ENCODE measurements around the gene ADRM1.

The ADRM1 gene

DNA sequence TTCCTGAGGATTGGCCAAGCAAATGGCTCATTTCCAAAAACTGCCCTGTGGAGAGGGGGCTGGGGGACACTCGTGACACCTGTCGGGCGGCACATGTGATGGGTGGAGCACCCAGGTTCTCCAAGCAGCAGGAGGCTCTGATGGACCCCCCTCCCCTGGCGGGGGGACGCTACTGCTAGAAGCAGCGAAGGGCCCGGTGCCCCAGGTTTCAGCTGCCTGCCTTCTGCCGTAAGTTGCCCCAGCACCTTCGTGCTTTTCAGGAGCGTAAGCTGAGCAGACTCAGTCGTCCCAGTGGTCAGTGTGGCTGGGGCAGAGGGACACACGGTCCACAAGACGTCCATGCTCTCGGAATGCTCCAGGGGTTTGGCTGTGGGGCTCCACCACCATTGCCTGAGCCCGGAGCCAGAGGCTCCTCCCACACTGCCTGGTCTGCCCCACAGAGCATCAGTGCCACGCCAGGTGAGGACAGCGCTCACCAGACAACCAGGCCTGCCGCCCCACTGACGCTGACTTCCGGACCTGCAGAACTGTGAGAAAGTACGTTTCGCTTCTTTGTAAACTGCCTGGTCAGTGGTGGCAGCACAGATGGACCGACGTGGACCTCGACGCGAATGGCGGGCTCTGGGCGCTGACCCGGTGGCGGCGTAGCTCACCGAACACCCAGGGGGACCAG, 4.1 kb upstream of the ADRM1 start:
- DNase-seq (ENCODE audit: low read depth in 2 of 2), result no peak

GRCh38 chr20:62299666-62300236, 3.0 kb upstream of the ADRM1 start:
- DNase-seq (ENCODE audit: low read depth in 2 of 2), result no peak

DNA sequence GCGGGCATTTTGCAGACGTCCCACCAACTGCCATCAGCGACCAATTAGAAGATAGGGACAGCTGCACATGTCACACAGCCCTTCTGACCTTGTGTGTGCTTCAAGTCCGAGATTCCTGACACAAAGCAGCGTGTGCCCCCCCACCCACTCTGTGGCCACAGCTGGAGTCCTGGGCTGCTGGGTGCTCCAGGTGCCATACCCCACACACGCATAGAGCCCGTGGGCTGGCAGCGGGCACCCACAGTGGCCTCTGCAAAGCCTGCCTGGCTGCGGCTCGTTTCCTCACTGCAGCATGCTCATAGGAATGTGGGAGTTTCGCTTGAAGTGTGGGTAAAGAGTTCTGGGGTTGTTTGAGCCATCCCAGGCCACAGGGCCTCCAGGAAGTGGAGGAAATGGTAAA, 2.5 kb upstream of the ADRM1 start:
- no peak for DNase-seq (ENCODE audit: low read depth in 2 of 2)

DNA sequence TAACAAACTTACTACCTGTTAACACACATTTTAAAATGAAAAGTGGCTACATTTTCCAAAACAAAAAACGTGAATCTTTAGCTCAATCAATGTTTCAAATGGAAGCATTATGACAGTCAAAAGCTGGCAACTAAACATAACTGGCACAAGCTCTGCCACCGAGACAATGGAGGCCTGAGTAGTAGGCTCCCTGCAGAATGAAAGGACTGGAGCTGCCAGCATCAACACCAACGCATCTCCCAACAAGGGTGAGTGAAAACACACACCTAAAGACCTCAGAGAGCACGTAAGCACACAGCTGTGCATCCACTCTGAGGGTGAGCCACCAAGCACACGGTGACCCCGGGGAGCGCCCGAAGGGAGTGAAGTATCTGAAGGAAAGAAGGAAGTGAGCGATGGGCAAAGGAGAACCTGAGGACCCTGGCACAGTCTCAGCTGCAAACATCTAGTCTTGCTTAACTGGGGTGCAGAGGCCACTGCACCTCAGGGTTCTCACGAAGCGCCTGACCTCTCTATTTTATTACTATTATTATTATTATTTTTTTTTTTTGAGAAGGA, 1.6 kb upstream of the ADRM1 start:
- no peak for DNase-seq (ENCODE audit: low read depth in 2 of 2)

DNA sequence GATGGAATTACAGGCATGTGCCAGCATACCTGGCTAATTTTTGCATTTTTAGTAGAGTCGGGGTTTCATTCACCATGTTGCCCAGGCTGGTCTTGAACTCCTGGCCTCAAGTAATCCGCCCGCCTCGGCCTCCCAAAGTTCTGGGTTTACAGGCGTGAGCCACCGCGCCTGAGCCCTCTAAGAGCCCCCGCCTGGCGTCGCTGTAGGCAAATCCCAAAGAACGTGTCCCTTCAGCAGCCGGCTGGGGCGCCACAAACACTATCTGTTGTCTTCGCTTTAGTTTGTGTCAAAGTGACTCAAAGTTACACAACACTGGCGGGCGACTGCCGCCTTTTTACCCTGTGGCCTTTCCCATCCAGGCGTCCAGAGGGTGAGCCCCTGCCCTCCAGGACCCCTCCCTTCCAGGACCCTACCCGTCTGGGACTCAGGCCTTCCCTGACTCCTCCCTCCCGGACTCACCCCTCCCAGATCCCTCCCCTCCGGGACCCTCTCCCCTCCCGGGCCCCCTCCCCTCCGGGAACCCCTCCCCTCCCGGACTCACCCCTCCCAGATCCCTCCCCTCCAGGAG, 940 bp upstream of the ADRM1 start:
- peak; percentile 79 to 85 for DNase-seq (ENCODE audit: low read depth in 2 of 2)

DNA sequence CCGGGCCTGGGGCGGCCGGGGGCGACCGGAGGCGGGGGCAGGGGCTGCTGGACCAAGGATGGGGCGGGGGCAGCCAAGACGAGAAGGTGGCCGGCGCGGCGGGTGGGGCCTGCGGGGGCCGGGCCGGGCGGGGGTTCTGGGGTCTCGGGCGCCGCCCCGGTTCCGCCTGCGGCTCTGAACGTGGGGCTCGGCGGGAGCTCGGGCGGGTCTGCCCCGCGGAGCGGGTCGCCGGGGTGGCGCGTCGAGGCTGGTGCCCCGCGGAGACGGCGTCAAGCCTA, 204 bp downstream of the ADRM1 start:
- DNase-seq (ENCODE audit: low read depth in 2 of 2), result no peak

DNA sequence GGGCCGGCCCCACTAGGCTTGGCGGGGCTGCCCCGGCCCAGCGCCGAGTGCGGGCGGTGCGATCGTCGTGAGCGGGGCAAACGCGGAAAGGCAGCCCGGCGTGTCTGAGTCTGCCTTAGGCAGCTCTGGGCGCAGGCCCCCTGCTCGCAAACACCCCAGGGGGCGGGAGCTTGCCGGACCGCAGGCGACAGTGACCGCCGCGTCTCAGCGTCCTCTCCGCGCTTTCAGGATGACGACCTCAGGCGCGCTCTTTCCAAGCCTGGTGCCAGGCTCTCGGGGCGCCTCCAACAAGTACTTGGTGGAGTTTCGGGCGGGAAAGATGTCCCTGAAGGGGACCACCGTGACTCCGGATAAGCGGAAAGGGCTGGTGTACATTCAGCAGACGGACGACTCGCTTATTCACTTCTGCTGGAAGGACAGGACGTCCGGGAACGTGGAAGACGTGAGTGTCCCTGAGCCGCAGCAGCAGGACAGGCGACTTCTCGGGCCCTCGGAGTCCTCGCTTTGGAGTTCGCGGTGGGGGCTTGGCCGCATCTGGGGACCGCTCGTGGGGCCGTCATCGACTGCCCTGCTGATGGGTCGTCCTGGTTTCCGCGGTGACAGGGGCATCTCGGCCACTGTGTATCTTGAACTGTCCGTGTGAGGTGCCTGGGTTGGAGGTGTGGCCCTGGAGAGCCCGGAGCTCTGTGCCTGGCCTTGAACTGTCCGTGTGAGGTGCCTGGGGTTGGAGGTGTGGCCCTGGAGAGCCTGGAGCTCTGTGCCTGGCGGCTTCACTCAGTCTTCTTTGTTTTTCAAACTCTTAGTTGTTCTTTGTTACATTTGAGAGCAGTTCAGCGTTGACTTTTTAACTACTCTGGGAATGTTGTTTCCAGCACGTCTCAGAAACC, 786 bp downstream of the ADRM1 start:
- peak in 1 of 2 donors; percentile 19 for DNase-seq (ENCODE audit: low read depth in 2 of 2)

GRCh38 chr20:62304331-62305148, 1.7 kb downstream of the ADRM1 start:
- DNase-seq (ENCODE audit: low read depth in 2 of 2), result no peak

- no peak for DNase-seq (ENCODE audit: low read depth in 2 of 2)
Observed at GRCh38 chr20:62305149-62305764, 2.5 kb downstream of the ADRM1 start.

- DNase-seq (ENCODE audit: low read depth in 2 of 2), result no peak
Observed at GRCh38 chr20:62305765-62306413, 3.1 kb downstream of the ADRM1 start.

GRCh38 chr20:62306414-62307187, 3.8 kb downstream of the ADRM1 start:
- DNase-seq (ENCODE audit: low read depth in 2 of 2), result no peak

DNA sequence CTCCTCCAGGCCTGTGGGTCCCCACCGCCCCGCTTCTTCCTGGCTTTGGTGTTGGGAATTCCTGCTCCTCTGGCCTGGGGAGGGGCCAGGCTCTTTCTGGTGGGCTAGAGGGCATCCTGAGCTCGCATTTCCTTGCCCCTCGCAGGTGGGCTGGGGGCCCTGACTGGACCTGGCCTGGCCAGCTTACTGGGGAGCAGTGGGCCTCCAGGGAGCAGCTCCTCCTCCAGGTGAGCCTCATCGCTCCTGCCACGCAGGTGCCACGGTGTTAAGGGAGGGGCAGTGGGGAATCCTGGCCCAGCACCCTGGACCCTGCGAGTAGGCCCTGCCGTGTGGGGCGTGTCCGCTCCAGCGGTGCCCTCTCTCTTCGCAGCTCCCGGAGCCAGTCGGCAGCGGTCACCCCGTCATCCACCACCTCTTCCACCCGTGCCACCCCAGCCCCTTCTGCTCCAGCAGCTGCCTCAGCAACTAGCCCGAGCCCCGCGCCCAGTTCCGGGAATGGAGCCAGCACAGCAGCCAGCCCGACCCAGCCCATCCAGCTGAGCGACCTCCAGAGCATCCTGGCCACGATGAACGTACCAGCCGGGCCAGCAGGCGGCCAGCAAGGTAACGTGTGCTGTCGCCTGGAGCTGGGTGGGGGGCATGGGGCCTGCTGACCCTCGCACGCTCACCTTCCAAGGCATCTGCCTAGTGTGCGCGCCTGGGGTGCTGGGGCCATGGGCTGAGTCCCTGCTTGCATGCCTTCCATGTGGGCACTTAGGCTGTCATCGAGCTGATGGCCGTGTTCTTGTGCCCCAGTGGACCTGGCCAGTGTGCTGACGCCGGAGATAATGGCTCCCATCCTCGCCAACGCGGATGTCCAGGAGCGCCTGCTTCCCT, 4.7 kb downstream of the ADRM1 start:
- DNase-seq (ENCODE audit: low read depth in 2 of 2), result no peak

- no peak for DNase-seq (ENCODE audit: low read depth in 2 of 2)
Observed at GRCh38 chr20:62308102-62308822, 5.5 kb downstream of the ADRM1 start.

DNA sequence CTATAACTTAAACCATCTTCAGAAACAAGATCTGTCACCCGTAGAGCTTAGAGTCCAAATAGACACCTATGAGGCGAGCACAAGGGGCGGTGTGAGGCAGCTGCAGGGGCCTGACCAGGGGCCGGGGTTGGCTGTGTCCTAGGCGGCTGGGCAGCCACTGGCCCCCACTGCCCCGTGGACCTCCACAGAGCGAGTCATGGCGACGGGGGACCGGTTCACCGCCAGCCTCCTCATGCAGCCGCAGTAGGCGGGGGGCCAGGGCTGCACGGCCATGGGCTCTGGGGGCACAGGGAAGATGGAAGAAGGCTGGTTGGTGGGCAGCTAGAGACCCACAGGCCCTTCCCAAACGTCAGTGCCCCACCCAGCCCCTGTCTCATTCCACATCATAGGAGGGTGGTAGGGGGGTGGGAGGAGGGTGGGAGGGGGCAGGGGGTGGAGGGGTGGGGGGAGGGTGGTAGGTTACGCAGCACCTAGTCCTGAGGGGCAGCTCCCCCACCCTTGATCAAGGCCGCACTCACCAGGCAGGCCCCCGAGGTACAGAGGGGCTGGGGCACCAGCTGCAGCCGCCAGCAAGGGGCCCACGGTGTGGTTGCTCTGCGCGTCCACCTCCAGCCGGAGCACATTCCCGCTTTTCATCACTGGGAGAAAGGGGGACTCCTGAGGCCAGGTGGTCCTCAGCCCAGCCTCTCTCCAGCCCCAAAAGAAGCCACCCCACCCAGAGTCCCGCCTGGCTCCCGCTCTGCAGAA, 6.6 kb downstream of the ADRM1 start:
- no peak for DNase-seq (ENCODE audit: low read depth in 2 of 2)

DNA sequence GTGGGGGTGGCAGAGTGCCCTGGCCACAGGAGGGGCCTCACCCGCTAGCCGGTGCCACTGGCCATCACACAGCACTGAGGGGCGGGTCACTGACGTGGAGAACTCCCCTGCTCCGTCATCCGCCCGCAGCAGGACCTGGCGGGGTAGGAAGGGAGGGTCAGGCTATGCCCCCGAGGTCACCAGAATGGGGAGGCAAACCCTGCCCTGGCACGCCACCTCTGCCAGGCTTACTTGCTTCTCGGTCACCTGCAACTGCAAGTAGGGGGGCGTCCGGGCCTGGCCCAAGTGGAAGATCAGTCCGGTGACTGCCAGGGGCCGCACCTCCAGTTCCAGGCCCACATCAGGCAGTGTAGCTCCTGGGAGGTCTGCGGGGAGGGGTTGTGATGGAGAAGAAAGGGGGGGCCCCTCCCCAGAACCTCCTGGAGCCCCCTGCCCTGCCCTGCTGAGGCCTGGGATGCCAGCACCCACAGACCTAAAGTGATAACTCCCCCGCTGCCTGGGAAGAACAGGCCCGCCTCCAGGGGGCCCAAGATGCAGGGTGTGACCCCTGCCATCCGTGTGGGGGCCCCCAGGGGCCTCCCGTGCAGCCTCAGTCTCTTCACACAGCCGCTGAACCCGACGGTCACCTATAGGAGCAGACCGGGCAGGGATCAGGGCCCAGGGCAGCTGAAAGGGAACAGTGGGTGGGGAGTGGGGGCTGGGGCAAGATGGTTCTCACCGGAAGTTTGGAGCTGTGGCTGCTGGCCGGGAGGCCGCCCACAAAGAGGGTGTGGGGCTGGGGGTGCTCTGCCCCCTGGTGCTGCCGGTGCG, 7.4 kb downstream of the ADRM1 start:
- DNase-seq (ENCODE audit: low read depth in 2 of 2), result no peak

GRCh38 chr20:62310757-62311121, 7.9 kb downstream of the ADRM1 start:
- DNase-seq (ENCODE audit: low read depth in 2 of 2), result no peak

DNA sequence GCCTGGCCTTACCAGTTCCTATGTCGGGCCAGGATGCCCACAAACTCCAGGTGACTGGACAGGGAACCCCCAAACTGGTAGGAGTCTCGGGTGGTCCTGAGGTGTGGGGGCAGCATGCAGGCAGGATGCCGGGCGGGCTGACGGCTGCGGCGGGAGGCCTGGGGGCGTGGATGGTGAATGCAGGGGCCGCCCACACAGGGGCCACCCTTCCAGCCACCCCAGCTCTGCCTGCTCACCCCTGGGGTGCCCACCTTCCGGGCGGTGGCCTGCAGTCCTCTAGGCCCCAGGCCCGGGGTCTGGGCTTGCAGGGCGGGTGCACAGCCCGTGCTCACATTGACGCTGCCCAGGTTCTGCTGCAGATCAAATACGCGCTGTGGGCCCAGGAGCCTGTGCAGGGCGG, 8.4 kb downstream of the ADRM1 start:
- no peak for DNase-seq (ENCODE audit: low read depth in 2 of 2)
